ENCODE data around the gene APAF1. TPM values are rescaled to one million over a fixed set of nuclear protein-coding genes. Genes with fewer than 3 reads are reported as not detected.
A peak's percentile ranks its signal among the peaks of the same experiment; 100 is the strongest.

The APAF1 gene
- total and polyA plus RNA-seq, 4 donors, result 25.7 to 42.8 (median 40.3) TPM

GRCh38 chr12:98719515-98720504 is 74.7 kb downstream of the APAF1 start:
- 100% methylated on average over 4 of the region's 6 CpGs for WGBS (ENCODE audit: insufficient coverage)

GRCh38 chr12:98721204-98721702 is 76.2 kb downstream of the APAF1 start:
- no CpG with 5 or more reads among the region's 2 CpGs for WGBS (ENCODE audit: insufficient coverage)
- Histone ChIP-seq H3K27me3 (ENCODE audit: control insufficient read depth, insufficient read depth, low read length) (no peaks in the 10 kb centered on the region), H3K36me3 (ENCODE audit: control insufficient read depth, insufficient read depth, low read length) (peaks cover 4% of the 10 kb centered on the region), H3K4me3 (ENCODE audit: low read depth, low read length) (no peak overlapping the region), H3K9me3 (ENCODE audit: control insufficient read depth, insufficient read depth, low read length) (no peaks in the 10 kb centered on the region), H3K27ac (ENCODE audit: low read depth, low read length) (no peak overlapping the region), H3K4me1 (ENCODE audit: control insufficient read depth, insufficient read depth, low read length) (peaks cover 4% of the 10 kb centered on the region)
- DNase-seq (ENCODE audit: low read depth in 4 of 6, low spot score in 6 of 6), result no peak

More at GRCh38 chr12:98719515-98720504, 74.7 kb downstream of the APAF1 start:
- no peak overlapping the region for H3K4me3 ChIP-seq (ENCODE audit: low read depth, low read length)
- no peak for DNase-seq (ENCODE audit: low read depth in 4 of 6, low spot score in 6 of 6)
- no peaks in the 10 kb centered on the region for H3K9me3 ChIP-seq (ENCODE audit: control insufficient read depth, insufficient read depth, low read length)
- H3K4me1 ChIP-seq (ENCODE audit: control insufficient read depth, insufficient read depth, low read length), result no peaks in the 10 kb centered on the region
- H3K36me3 ChIP-seq (ENCODE audit: control insufficient read depth, insufficient read depth, low read length), result peaks cover 4% of the 10 kb centered on the region
- no peaks in the 10 kb centered on the region for H3K27me3 ChIP-seq (ENCODE audit: control insufficient read depth, insufficient read depth, low read length)
- no peak overlapping the region for H3K27ac ChIP-seq (ENCODE audit: low read depth, low read length)

- DNase-seq (ENCODE audit: low read depth in 4 of 6, low spot score in 6 of 6), result no peak
- Histone ChIP-seq H3K36me3 (ENCODE audit: control insufficient read depth, insufficient read depth, low read length) (peaks cover 3% of the 10 kb centered on the region), H3K27me3 (ENCODE audit: control insufficient read depth, insufficient read depth, low read length) (no peaks in the 10 kb centered on the region), H3K4me1 (ENCODE audit: control insufficient read depth, insufficient read depth, low read length) (peaks cover 4% of the 10 kb centered on the region), H3K9me3 (ENCODE audit: control insufficient read depth, insufficient read depth, low read length) (no peaks in the 10 kb centered on the region), H3K4me3 (ENCODE audit: low read depth, low read length) (no peak overlapping the region), H3K27ac (ENCODE audit: low read depth, low read length) (peak overlapping the region; percentile 51)
- 94% methylated on average over 2 of the region's 5 CpGs for WGBS (ENCODE audit: insufficient coverage)
Observed at GRCh38 chr12:98724384-98725155, 79.5 kb downstream of the APAF1 start.

GRCh38 chr12:98725476-98726247 is 80.6 kb downstream of the APAF1 start:
- Histone ChIP-seq H3K9me3 (ENCODE audit: control insufficient read depth, insufficient read depth, low read length) (no peaks in the 10 kb centered on the region), H3K27me3 (ENCODE audit: control insufficient read depth, insufficient read depth, low read length) (no peaks in the 10 kb centered on the region), H3K36me3 (ENCODE audit: control insufficient read depth, insufficient read depth, low read length) (peaks cover 3% of the 10 kb centered on the region), H3K4me1 (ENCODE audit: control insufficient read depth, insufficient read depth, low read length) (peaks cover 4% of the 10 kb centered on the region), H3K27ac (ENCODE audit: low read depth, low read length) (peak overlapping the region; percentile 62), H3K4me3 (ENCODE audit: low read depth, low read length) (no peak overlapping the region)
- peak in 2 of 6 donors; percentile 82 to 86 for DNase-seq (ENCODE audit: low read depth in 4 of 6, low spot score in 6 of 6)
- WGBS (ENCODE audit: insufficient coverage), result 25% methylated on average over 2 of the region's 5 CpGs

GRCh38 chr12:98727196-98727595 is 82.1 kb downstream of the APAF1 start:
- no peaks in the 10 kb centered on the region for H3K27me3 ChIP-seq (ENCODE audit: control insufficient read depth, insufficient read depth, low read length)
- no peaks in the 10 kb centered on the region for H3K9me3 ChIP-seq (ENCODE audit: control insufficient read depth, insufficient read depth, low read length)
- H3K27ac ChIP-seq (ENCODE audit: low read depth, low read length), result peak overlapping the region; percentile 2
- H3K36me3 ChIP-seq (ENCODE audit: control insufficient read depth, insufficient read depth, low read length), result peaks cover 3% of the 10 kb centered on the region
- WGBS (ENCODE audit: insufficient coverage), result 100% methylated on average over 1 of the region's 5 CpGs
- H3K4me3 ChIP-seq (ENCODE audit: low read depth, low read length), result no peak overlapping the region
- no peak for DNase-seq (ENCODE audit: low read depth in 4 of 6, low spot score in 6 of 6)
- peaks cover 4% of the 10 kb centered on the region for H3K4me1 ChIP-seq (ENCODE audit: control insufficient read depth, insufficient read depth, low read length)

- Histone ChIP-seq H3K27me3 (ENCODE audit: control insufficient read depth, insufficient read depth, low read length) (no peaks in the 10 kb centered on the region), H3K27ac (ENCODE audit: low read depth, low read length) (no peak overlapping the region), H3K4me1 (ENCODE audit: control insufficient read depth, insufficient read depth, low read length) (peaks cover 1% of the 10 kb centered on the region), H3K4me3 (ENCODE audit: low read depth, low read length) (no peak overlapping the region), H3K36me3 (ENCODE audit: control insufficient read depth, insufficient read depth, low read length) (peaks cover 9% of the 10 kb centered on the region), H3K9me3 (ENCODE audit: control insufficient read depth, insufficient read depth, low read length) (no peaks in the 10 kb centered on the region)
- DNase-seq (ENCODE audit: low read depth in 4 of 6, low spot score in 6 of 6), result peak in 1 of 6 donors; percentile 60
Observed at GRCh38 chr12:98730412-98730811, 85.3 kb downstream of the APAF1 start.

- peaks cover 6% of the 10 kb centered on the region for H3K4me1 ChIP-seq (ENCODE audit: control insufficient read depth, insufficient read depth, low read length)
- H3K4me3 ChIP-seq (ENCODE audit: low read depth, low read length), result no peak overlapping the region
- no peaks in the 10 kb centered on the region for H3K27me3 ChIP-seq (ENCODE audit: control insufficient read depth, insufficient read depth, low read length)
- no peak for DNase-seq (ENCODE audit: low read depth in 4 of 6, low spot score in 6 of 6)
- H3K27ac ChIP-seq (ENCODE audit: low read depth, low read length), result no peak overlapping the region
- H3K9me3 ChIP-seq (ENCODE audit: control insufficient read depth, insufficient read depth, low read length), result no peaks in the 10 kb centered on the region
- H3K36me3 ChIP-seq (ENCODE audit: control insufficient read depth, insufficient read depth, low read length), result peaks cover 6% of the 10 kb centered on the region
Observed at GRCh38 chr12:98733667-98734350, 88.7 kb downstream of the APAF1 start.

- no peaks in the 10 kb centered on the region for H3K27me3 ChIP-seq (ENCODE audit: control insufficient read depth, insufficient read depth, low read length)
- H3K4me3 ChIP-seq (ENCODE audit: low read depth, low read length), result no peak overlapping the region
- H3K4me1 ChIP-seq (ENCODE audit: control insufficient read depth, insufficient read depth, low read length), result peaks cover 6% of the 10 kb centered on the region
- H3K36me3 ChIP-seq (ENCODE audit: control insufficient read depth, insufficient read depth, low read length), result peaks cover 6% of the 10 kb centered on the region
- no peak for DNase-seq (ENCODE audit: low read depth in 4 of 6, low spot score in 6 of 6)
- H3K9me3 ChIP-seq (ENCODE audit: control insufficient read depth, insufficient read depth, low read length), result no peaks in the 10 kb centered on the region
- WGBS (ENCODE audit: insufficient coverage), result 80% methylated on average over 6 of the region's 6 CpGs
- no peak overlapping the region for H3K27ac ChIP-seq (ENCODE audit: low read depth, low read length)
Observed at GRCh38 chr12:98735821-98736220, 90.7 kb downstream of the APAF1 start.

Data from spinal cord (tissue), 10 donors.